Heart left ventricle (tissue), 16 donors: ENCODE measurements around the gene LCNL1. TPM values are rescaled to one million over a fixed set of nuclear protein-coding genes. Genes with fewer than 3 reads are reported as not detected.

Source experiments
- ATAC-seq, 4 donors: fragments of 200-7000 bp; cut with Tn5 transposase; one replicate each; pipeline ENCODE4 v1.9.1; 2020 to 2022; ENCODE audit warnings: moderate library complexity in 4 of 4, mild to moderate bottlenecking in 3 of 4, moderate number of reproducible peaks in 1 of 4
- DNase-seq, 5 donors: peaks; one replicate each; pipeline ENCODE4 v3.0.0-alpha.2; 2020
- H3K27ac ChIP-seq, 12 donors: fragments of 200-600 bp; sonication (generic) in 4 of 12; one replicate each; pipeline versions ENCODE4 v1.5.0 to v1.8.0; 2016 to 2022; ENCODE audit warnings: mild to moderate bottlenecking in 2 of 12
- H3K27me3 ChIP-seq, 9 donors: fragments of 200-600 bp; sonication (generic) in 2 of 9; one replicate each; pipeline versions ENCODE4 v1.5.1 to v1.8.0; 2016 to 2022; ENCODE audit warnings: mild to moderate bottlenecking in 3 of 9
- H3K36me3 ChIP-seq, 9 donors: fragments of 200-600 bp; sonication (generic) in 2 of 9; one replicate each; pipeline versions ENCODE4 v1.5.0 to v1.8.0; 2018 to 2022; ENCODE audit warnings: mild to moderate bottlenecking in 2 of 9
- H3K4me1 ChIP-seq, 12 donors: fragments of 200-600 bp; sonication (generic) in 4 of 12; one replicate each; pipeline versions ENCODE4 v1.5.0 to v1.8.0; 2016 to 2022; ENCODE audit warnings: mild to moderate bottlenecking in 3 of 12
- H3K4me3 ChIP-seq, 12 donors: fragments of 200-600 bp; sonication (generic) in 4 of 12; one replicate each; pipeline versions ENCODE4 v1.5.0 to v1.8.0; 2017 to 2022; ENCODE audit warnings: mild to moderate bottlenecking in 9 of 12, moderate library complexity in 4 of 12
- H3K9me3 ChIP-seq, 12 donors: fragments of 200-600 bp; sonication (generic) in 4 of 12; one replicate each; pipeline versions ENCODE4 v1.5.0 to v1.8.0; 2016 to 2022; ENCODE audit warnings: mild to moderate bottlenecking in 1 of 12
- POLR2A ChIP-seq, 2 donors: fragments of 450-650 bp; IDR thresholded peaks; one replicate each; pipeline ENCODE4 v1.6.1; 2017; ENCODE audit warnings: antibody characterized with exemption in 2 of 2, mild to moderate bottlenecking in 2 of 2, moderate library complexity in 2 of 2
- WGBS, 4 donors: extraction: QIAGEN DNeasy Blood & Tissue Kit in 2 of 4; methylation state at CpG; one replicate each; pipeline versions ENCODE4 v1.1.5 to v1.1.7; 2013 to 2018; 5-methylcytosine and 5-hydroxymethylcytosine counted together
- intact Hi-C, 10 donors: fragments of 100-400 bp; cut with DNase I; formaldehyde crosslinking; loops; one replicate each; pipeline versions ENCODE4 v1.11.1 to v1.14.2; 2022
- polyA plus RNA-seq, 2 donors: library from polyadenylated mRNA; stranded (reverse); fragments of 200-250 nt; gene quantifications; one replicate each; pipeline ENCODE4 v1.2.3, GENCODE V29; 2013
- total RNA-seq, 9 donors: library from RNA; depleted of rRNA in 2 of 9; stranded (reverse); fragments of >200 nt in 2 of 9; fragmentation: NEBNext Ultra II Directional in 3 of 9; extraction: Animal tissue kit (Norgen Biotek cat#: 25700) in 3 of 9; gene quantifications; one replicate each; pipeline versions ENCODE4 v1.1.0 to v1.2.4, GENCODE V29; 2016 to 2023
- TF ChIP-seq, protein P1 (sequence below), 12 donors: fragments of 200-600 bp; sonication (generic) in 4 of 12; IDR thresholded peaks; one replicate each; pipeline versions ENCODE4 v1.5.0 to v1.8.0; 2018 to 2022; ENCODE audit warnings: antibody characterized with exemption in 12 of 12, mild to moderate bottlenecking in 5 of 12
- donor health status: ischemic (EF 13 %, LVEDD 7.1; RV severe dilation, severe dysfunction).
- donor health status: healthy with polysubstance abuse.
- donor health status: DM: no; HTN: yes; CAD: no.
- donor health status: DM: no; HTN: no; CAD: no.
- donor health status: ischemic (EF 25% LVEDD 6.9; RV normal size, moderate dysfunction).
- donor health status: ischemic (EF 25% LVEDD 5.7; RV mildly dilated, moderate dysfunction).
- donor health status: healthy.
- donor health status: DM: yes; HTN: yes; CAD: no.
- donor health status: ischemic (EF 35%, LVEDD 5.7; RV mildly dilated, moderate dysfunction).
- donor health status: nonischemic (EF 11% LVEDD 7.7; RV severe dilation, severe dysfunction).
- donor health status: DM: yes; HTN: yes; CAD: no.
- donor health status: PGD.
- donor health status: ischemic (EF 29% LVEDD 5.4; RV normal size, mild dysfunction).
- donor health status: nonischemic (EF 23%, LVEDD 6.1; RV moderate dilation, normal function).

Gene LCNL1
- total and polyA plus RNA-seq, 11 donors = 0.14 to 14.9 (median 2.7) TPM

DNA sequence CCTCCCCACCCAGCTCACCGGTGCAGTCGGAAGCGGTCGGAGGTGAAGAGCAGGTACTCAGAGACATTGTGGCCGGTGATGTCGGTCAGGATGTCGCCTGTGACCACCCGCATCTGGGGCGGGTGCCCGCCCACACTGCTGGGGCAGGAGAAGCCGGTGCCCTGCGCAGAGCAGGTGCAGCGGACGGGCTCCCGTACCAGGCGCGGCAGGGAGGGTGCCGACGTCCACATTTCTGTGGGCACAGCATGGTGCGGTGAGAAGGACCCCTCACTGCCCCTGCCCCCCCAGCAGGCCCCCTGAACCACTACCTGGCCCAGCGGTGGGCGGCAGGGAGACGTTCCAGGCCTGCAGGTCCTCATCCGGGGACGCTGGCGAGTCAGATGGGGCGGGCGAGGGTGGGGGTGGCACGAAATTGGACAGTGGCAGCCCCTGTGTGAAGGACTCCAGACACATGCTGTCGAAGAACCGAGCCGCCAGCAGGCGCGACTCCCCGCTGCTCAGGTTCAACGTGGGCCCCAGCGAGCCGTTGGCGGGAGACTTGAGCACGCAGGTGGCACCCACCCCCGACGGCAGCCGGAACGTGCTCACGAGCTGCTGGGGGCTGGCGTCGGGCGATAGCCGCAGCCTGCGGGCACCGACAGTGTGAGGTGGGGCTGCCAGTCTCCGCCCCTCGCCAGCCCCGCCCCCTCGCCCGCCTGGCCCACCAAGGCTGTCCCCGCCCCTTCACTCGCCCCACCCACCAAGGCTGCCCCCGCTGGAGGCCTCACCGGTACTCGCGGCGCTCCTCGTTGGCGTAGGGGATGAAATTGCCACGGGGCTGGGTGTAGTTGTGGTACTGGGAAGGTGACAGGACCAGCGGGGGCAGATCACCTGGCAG lies 30.1 kb downstream of the LCNL1 start:
- H3K36me3 ChIP-seq = peaks cover 0 to 86% (median 53%) of the 10 kb centered on the region in 9 donors
- TF ChIP-seq, protein P1, sequence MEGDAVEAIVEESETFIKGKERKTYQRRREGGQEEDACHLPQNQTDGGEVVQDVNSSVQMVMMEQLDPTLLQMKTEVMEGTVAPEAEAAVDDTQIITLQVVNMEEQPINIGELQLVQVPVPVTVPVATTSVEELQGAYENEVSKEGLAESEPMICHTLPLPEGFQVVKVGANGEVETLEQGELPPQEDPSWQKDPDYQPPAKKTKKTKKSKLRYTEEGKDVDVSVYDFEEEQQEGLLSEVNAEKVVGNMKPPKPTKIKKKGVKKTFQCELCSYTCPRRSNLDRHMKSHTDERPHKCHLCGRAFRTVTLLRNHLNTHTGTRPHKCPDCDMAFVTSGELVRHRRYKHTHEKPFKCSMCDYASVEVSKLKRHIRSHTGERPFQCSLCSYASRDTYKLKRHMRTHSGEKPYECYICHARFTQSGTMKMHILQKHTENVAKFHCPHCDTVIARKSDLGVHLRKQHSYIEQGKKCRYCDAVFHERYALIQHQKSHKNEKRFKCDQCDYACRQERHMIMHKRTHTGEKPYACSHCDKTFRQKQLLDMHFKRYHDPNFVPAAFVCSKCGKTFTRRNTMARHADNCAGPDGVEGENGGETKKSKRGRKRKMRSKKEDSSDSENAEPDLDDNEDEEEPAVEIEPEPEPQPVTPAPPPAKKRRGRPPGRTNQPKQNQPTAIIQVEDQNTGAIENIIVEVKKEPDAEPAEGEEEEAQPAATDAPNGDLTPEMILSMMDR (IDR thresholded peaks at IDR 0.05) = no peak
- no peak for TF ChIP-seq POLR2A (IDR thresholded peaks at IDR 0.05)
- H3K27me3 ChIP-seq = no peaks in the 10 kb centered on the region
- no peak overlapping the region for H3K27ac ChIP-seq
- 86 to 96% (median 89%) methylated on average over 16 to 67 of the region's 67 CpGs for WGBS, 4 donors
- ATAC-seq = no peak
- H3K9me3 ChIP-seq = no peaks in the 10 kb centered on the region
- H3K4me3 ChIP-seq = no peak overlapping the region
- no peaks in the 10 kb centered on the region for H3K4me1 ChIP-seq
- intact Hi-C loops = no loop called here
- DNase-seq = no peak

DNA sequence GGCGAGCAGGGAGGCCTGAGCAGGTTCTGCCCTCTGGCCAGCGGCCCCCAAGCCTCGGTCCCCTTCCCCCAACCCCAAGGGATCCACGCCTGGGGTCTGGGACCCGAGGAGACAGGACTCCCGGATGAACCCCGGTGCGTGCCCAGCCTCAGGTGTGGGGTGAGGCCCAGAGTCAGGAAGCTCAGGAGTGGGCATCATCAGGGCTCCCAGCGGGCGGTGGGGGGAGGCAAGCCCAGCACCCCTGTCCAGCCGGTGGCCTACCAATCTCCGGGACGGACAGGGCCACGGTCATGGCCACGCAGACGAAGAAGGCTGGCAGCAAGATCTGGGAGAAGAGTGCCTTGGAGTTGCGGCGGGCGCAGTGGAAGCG lies 30.8 kb downstream of the LCNL1 start:
- Histone ChIP-seq H3K4me1 (no peaks in the 10 kb centered on the region), H3K4me3 (no peak overlapping the region), H3K27ac (no peak overlapping the region), H3K27me3 (no peaks in the 10 kb centered on the region), H3K9me3 (no peaks in the 10 kb centered on the region), H3K36me3 (peaks cover 0 to 83% (median 55%) of the 10 kb centered on the region in 9 donors)
- intact Hi-C loops = no loop called here
- no peak for DNase-seq
- ATAC-seq = no peak
- TF ChIP-seq, protein P1 (IDR thresholded peaks at IDR 0.05) = no peak
- no peak for TF ChIP-seq POLR2A (IDR thresholded peaks at IDR 0.05)
- 94 to 97% (median 96%) methylated on average over 18 to 20 of the region's 20 CpGs for WGBS, 4 donors

DNA sequence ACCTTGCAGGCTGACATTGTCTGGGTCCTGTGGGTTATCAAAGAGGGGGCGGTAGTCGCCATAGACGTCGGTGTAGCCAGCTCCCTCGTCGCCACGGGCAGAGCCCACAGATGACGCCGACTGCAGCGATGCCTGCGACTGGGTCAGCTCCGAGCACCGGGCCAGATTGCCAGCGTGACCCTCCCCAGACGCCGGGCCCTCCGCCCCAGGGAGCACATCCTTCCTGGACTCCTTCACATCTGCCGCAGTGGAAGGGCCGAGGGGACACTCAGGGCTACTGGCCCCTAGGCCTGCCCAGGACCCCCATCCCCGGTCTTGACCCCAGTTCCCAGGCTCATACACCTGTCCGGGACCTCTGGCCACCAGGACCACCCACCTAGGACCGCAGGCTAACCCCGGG lies 31.4 kb downstream of the LCNL1 start:
- Histone ChIP-seq H3K36me3 (peaks cover 0 to 87% (median 59%) of the 10 kb centered on the region in 9 donors), H3K4me1 (no peaks in the 10 kb centered on the region), H3K4me3 (no peak overlapping the region), H3K27ac (no peak overlapping the region), H3K27me3 (no peaks in the 10 kb centered on the region), H3K9me3 (no peaks in the 10 kb centered on the region)
- DNase-seq (no peak), ATAC-seq (no peak)
- TF ChIP-seq POLR2A (IDR thresholded peaks at IDR 0.05) = no peak
- TF ChIP-seq, protein P1 (IDR thresholded peaks at IDR 0.05) = no peak
- 89 to 95% (median 92%) methylated on average over 19 to 23 of the region's 23 CpGs for WGBS, 4 donors
- intact Hi-C loops = no loop called here

DNA sequence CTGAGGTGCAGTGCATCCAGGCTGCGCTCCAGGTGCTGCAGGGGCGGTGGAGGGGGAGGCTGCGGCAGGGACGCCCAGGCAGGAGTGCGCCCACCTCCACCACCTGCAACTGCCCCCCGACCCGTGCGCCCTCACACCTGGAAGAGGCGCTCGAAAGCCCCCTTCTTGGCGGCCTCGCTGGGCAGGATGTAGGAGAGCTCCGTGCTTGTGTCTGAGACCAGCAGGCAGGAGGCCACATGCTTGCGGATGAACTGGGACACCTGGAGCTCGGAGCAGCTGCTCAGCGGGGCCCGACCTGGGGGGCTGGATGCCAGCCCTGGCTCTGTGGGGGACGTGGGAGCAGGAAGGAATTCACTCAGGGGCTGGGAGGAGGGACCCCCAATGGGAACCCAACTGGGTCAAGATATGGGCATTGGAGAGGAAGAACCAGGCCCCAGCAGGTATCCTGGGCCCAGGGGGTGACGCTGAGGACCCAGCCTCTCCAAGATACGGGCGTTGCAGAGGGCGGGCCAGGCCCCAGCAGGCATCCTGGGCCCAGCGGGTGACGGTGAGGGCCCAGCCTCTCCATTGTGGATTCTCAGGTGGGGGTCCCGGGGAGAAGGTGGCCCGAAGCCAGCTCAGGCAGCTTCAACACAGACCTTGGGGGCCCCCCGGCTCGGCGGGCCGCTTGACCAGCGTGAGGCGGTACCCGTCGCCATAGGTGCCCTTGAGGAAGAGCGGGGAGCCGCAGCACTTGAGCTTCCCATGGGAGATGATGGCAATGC lies 32.2 kb downstream of the LCNL1 start:
- no peak for TF ChIP-seq POLR2A (IDR thresholded peaks at IDR 0.05)
- TF ChIP-seq, protein P1 (IDR thresholded peaks at IDR 0.05) = no peak
- intact Hi-C loops = loop anchor here in 1 of 10 donors (5.0 kb wide), 1 partner anchor 188 kb away; no protein-coding TSS in a partner anchor
- 94 to 98% (median 97%) methylated on average over 21 to 36 of the region's 36 CpGs for whole genome bisulfite sequencing, 4 donors
- Histone ChIP-seq H3K36me3 (peaks cover 0 to 79% (median 52%) of the 10 kb centered on the region in 9 donors), H3K27ac (no peak overlapping the region), H3K4me1 (no peaks in the 10 kb centered on the region), H3K9me3 (no peaks in the 10 kb centered on the region), H3K4me3 (no peak overlapping the region), H3K27me3 (no peaks in the 10 kb centered on the region)
- DNase-seq = no peak
- no peak for ATAC-seq
